Fibroblast of the aortic adventitia (primary cell): ENCODE results near the gene WDR7. TPM values are rescaled to one million over a fixed set of nuclear protein-coding genes. Genes with fewer than 3 reads are reported as not detected.

Source experiments
- DNase-seq: peaks from one replicate; pipeline ENCODE4 v3.0.0-alpha.2; 2010; ENCODE audit warnings: low read depth
- H3K4me3 ChIP-seq: 2 replicates; pipeline ENCODE4 v1.5.1; 2011; ENCODE audit warnings: low read depth, mild to moderate bottlenecking, control low read depth, low read length, moderate library complexity
- CTCF ChIP-seq: IDR thresholded peaks from 2 replicates; pipeline ENCODE4 v1.5.1; 2011; ENCODE audit warnings: mild to moderate bottlenecking, low read length, control low read depth, inconsistent platforms; ENCODE audit not compliant: insufficient read depth
- total RNA-seq: library from RNA; depleted of rRNA; stranded (reverse); fragments of >200 nt; gene quantifications from 2 replicates; pipeline ENCODE4 v1.2.3, GENCODE V29; 2012; ENCODE audit warnings: low replicate concordance

Gene WDR7
- total RNA-seq, 1 donor = 24.0 TPM

- no peak for DNase-seq
- H3K4me3 ChIP-seq = no peak overlapping the region
- TF ChIP-seq CTCF = no peak
These were observed 422.5 kb downstream of the WDR7 start for GRCh38 chr18:57073501-57074187.

GRCh38 chr18:57075716-57076400 is 424.7 kb downstream of the WDR7 start:
- H3K4me3 ChIP-seq = no peak overlapping the region
- no peak for DNase-seq
- no peak for TF ChIP-seq CTCF

GRCh38 chr18:57077005-57077765 is 426.0 kb downstream of the WDR7 start:
- no peak for TF ChIP-seq CTCF
- no peak for DNase-seq
- no peak overlapping the region for H3K4me3 ChIP-seq

GRCh38 chr18:57077786-57078552 is 426.8 kb downstream of the WDR7 start:
- no peak for TF ChIP-seq CTCF
- no peak for DNase-seq
- no peak overlapping the region for H3K4me3 ChIP-seq

- no peak for DNase-seq
- no peak for TF ChIP-seq CTCF
- H3K4me3 ChIP-seq = no peak overlapping the region
These were observed 427.5 kb downstream of the WDR7 start for GRCh38 chr18:57078614-57079013.

- no peak for DNase-seq
- TF ChIP-seq CTCF = no peak
- no peak overlapping the region for H3K4me3 ChIP-seq
These were observed 429.3 kb downstream of the WDR7 start for GRCh38 chr18:57080479-57080878.
